PC-3 (cell line): Measurements from ENCODE around the gene STK39. TPM values are rescaled to one million over a fixed set of nuclear protein-coding genes. Genes with fewer than 3 reads are reported as not detected.
A peak's percentile ranks its signal among the peaks of the same experiment; 100 is the strongest.

ENCODE experiments used
- ATAC-seq: fragments of 200-7000 bp; cut with Tn5 transposase; 2 replicates; pipeline ENCODE4 v1.9.1; 2020; ENCODE audit warnings: mild to moderate bottlenecking, moderate library complexity
- BruUV-seq: library from RNA; stranded (reverse); fragments of 400-500 nt; replicated peaks from 2 replicates; lab custom pipeline; 2021; lab: Mats Ljungman, UMichigan
- CTCF ChIA-PET: fragments of 300-600 bp; sonication (Branson Sonifier 250); formaldehyde crosslinking; loops from one replicate; lab custom pipeline; 2022; ENCODE audit warnings: antibody characterized with exemption; lab: Charles Lee
- POLR2A ChIA-PET: fragments of 300-600 bp; sonication (Branson Sonifier 250); formaldehyde crosslinking; loops from one replicate; lab custom pipeline; 2022; ENCODE audit warnings: antibody characterized with exemption; ENCODE audit not compliant: unreplicated experiment; lab: Charles Lee
- DNase-seq: peaks from one replicate; pipeline ENCODE4 v3.0.0-alpha.2; 2015
- H2AFZ ChIP-seq: fragments of 300-600 bp; sonication (generic); 2 replicates; pipeline ENCODE4 v1.6.0; 2016; ENCODE audit warnings: antibody characterized with exemption, low read length
- H3F3A ChIP-seq: fragments of 300-600 bp; sonication (generic); one replicate; pipeline ENCODE4 v1.6.0; 2017; ENCODE audit warnings: antibody characterized with exemption, low read length, control low read depth, mild to moderate bottlenecking; ENCODE audit not compliant: unreplicated experiment
- H3K27ac ChIP-seq: fragments of 300-600 bp; sonication (generic); 2 replicates; pipeline ENCODE4 v1.5.1; 2016; ENCODE audit warnings: mild to moderate bottlenecking, low read length
- H3K27me3 ChIP-seq: fragments of 300-600 bp; sonication (generic); 2 replicates; pipeline ENCODE4 v1.6.1; 2016; ENCODE audit warnings: low read length, mixed read lengths
- H3K36me3 ChIP-seq: fragments of 300-600 bp; sonication (generic); 2 replicates; pipeline ENCODE4 v1.6.1; 2016; ENCODE audit warnings: low read depth, mixed run types, low read length, mixed read lengths
- H3K4me1 ChIP-seq: fragments of 300-600 bp; sonication (generic); 2 replicates; pipeline ENCODE4 v1.5.1; 2016; ENCODE audit warnings: low read length; ENCODE audit not compliant: insufficient read depth
- H3K4me2 ChIP-seq: fragments of 300-600 bp; sonication (generic); 2 replicates; pipeline ENCODE4 v1.6.0; 2016; ENCODE audit warnings: low read length
- H3K4me3 ChIP-seq: fragments of 300-600 bp; sonication (generic); 2 replicates; pipeline ENCODE4 v1.5.1; 2016; ENCODE audit warnings: mild to moderate bottlenecking, low read length, mixed read lengths
- H3K79me2 ChIP-seq: fragments of 300-600 bp; sonication (generic); 2 replicates; pipeline ENCODE4 v1.6.1; 2017; ENCODE audit warnings: low read length, mixed read lengths
- H3K9ac ChIP-seq: fragments of 300-600 bp; sonication (generic); 2 replicates; pipeline ENCODE4 v1.6.0; 2016; ENCODE audit warnings: mild to moderate bottlenecking, low read length
- H3K9me2 ChIP-seq: fragments of 300-600 bp; sonication (generic); replicated peaks from 2 replicates; pipeline ENCODE4 v1.6.1; 2016; ENCODE audit warnings: mixed run types, low read length, mixed read lengths
- H3K9me3 ChIP-seq: fragments of 300-600 bp; sonication (generic); 2 replicates; pipeline ENCODE4 v1.6.1; 2016; ENCODE audit warnings: low read length, mixed read lengths
- H4K20me1 ChIP-seq: fragments of 300-600 bp; sonication (generic); 2 replicates; pipeline ENCODE4 v1.6.1; 2016; ENCODE audit warnings: low read length, mixed read lengths
- CTCF ChIP-seq: fragments of 300-600 bp; sonication (generic); conservative IDR thresholded peaks from 2 replicates; pipeline ENCODE4 v1.5.1; 2017; ENCODE audit warnings: antibody characterized with exemption, low read depth, mild to moderate bottlenecking, low read length
- EZH2 ChIP-seq: fragments of 300-600 bp; sonication (generic); IDR thresholded peaks from one replicate; pipeline ENCODE4 v1.6.1; 2017; ENCODE audit warnings: antibody characterized with exemption, mild to moderate bottlenecking, low read length; ENCODE audit not compliant: unreplicated experiment
- EZH2phosphoT487 ChIP-seq: fragments of 300-600 bp; sonication (generic); IDR thresholded peaks from 2 replicates; pipeline ENCODE4 v1.6.1; 2018; ENCODE audit warnings: mild to moderate bottlenecking, antibody characterized with exemption, low read length, borderline replicate concordance
- intact Hi-C: fragments of 100-400 bp; cut with micrococcal nuclease; formaldehyde crosslinking; loops from 2 replicates; pipeline ENCODE4 v1.9.0; 2023
- total RNA-seq: library from RNA; depleted of rRNA; stranded (reverse); fragments of >200 nt; gene quantifications from 2 replicates; pipeline ENCODE4 v1.2.3, GENCODE V29; 2014

STK39 gene
- total RNA-seq, 1 experiment from 2014 or later = 17.9 TPM

GRCh38 chr2:168182550-168183249 is 64.7 kb downstream of the STK39 start:
- H2AFZ ChIP-seq = no peak overlapping the region
- H3F3A ChIP-seq = no peaks in the 10 kb centered on the region
- peaks cover 7% of the 10 kb centered on the region; the same call in 1 of the 2 replicates for H3K36me3 ChIP-seq
- peak; percentile 80 for DNase-seq
- no peak overlapping the region for H3K9ac ChIP-seq
- intact Hi-C loops = no loop called here
- no peak overlapping the region for H3K4me3 ChIP-seq
- H3K4me1 ChIP-seq = peaks cover 54% of the 10 kb centered on the region
- BruUV-seq = no TSS peak
- no peaks in the 10 kb centered on the region for H3K9me2 ChIP-seq
- no peaks in the 10 kb centered on the region for H3K27me3 ChIP-seq
- H3K27ac ChIP-seq = peak overlapping the region; percentile 66
- H3K79me2 ChIP-seq = peaks cover 73% of the 10 kb centered on the region
- H4K20me1 ChIP-seq = no peaks in the 10 kb centered on the region
- peak overlapping the region; percentile 55 for H3K4me2 ChIP-seq
- TF ChIP-seq CTCF (no peak), EZH2phosphoT487 (no peak), EZH2 (no peak)
- H3K9me3 ChIP-seq = no peaks in the 10 kb centered on the region
- ATAC-seq = peak; percentile 42
- ChIA-PET POLR2A (no interaction called here), CTCF (no interaction called here)

GRCh38 chr2:168181825-168182224 is 65.6 kb downstream of the STK39 start:
- TF ChIP-seq CTCF (no peak), EZH2phosphoT487 (no peak), EZH2 (no peak)
- intact Hi-C loops = no loop called here
- peaks cover 7% of the 10 kb centered on the region; the same call in 1 of the 2 replicates for H3K36me3 ChIP-seq
- no peaks in the 10 kb centered on the region for H3K9me2 ChIP-seq
- H3K27me3 ChIP-seq = no peaks in the 10 kb centered on the region
- ChIA-PET POLR2A (no interaction called here), CTCF (no interaction called here)
- no peak overlapping the region for H3K4me2 ChIP-seq
- H3K9me3 ChIP-seq = no peaks in the 10 kb centered on the region
- H3K79me2 ChIP-seq = peaks cover 75% of the 10 kb centered on the region
- H3K4me3 ChIP-seq = no peak overlapping the region
- peaks cover 54% of the 10 kb centered on the region for H3K4me1 ChIP-seq
- DNase-seq (peak; percentile 52), ATAC-seq (no peak)
- H4K20me1 ChIP-seq = no peaks in the 10 kb centered on the region
- no peak overlapping the region; the same call in 1 of the 2 replicates for H3K27ac ChIP-seq
- no peak overlapping the region for H2AFZ ChIP-seq
- no peak overlapping the region for H3K9ac ChIP-seq
- H3F3A ChIP-seq = no peaks in the 10 kb centered on the region
- BruUV-seq = no TSS peak

GRCh38 chr2:168180914-168181313 is 66.5 kb downstream of the STK39 start:
- no peak overlapping the region; the same call in 1 of the 2 replicates for H3K4me2 ChIP-seq
- peaks cover 75% of the 10 kb centered on the region for H3K79me2 ChIP-seq
- no peak overlapping the region for H3K9ac ChIP-seq
- no peak overlapping the region for H2AFZ ChIP-seq
- H3K4me1 ChIP-seq = peaks cover 51% of the 10 kb centered on the region
- TF ChIP-seq CTCF (no peak), EZH2 (no peak), EZH2phosphoT487 (no peak)
- no peaks in the 10 kb centered on the region for H3K9me3 ChIP-seq
- BruUV-seq = no TSS peak
- H4K20me1 ChIP-seq = no peaks in the 10 kb centered on the region
- H3K27ac ChIP-seq = no peak overlapping the region
- ATAC-seq (no peak), DNase-seq (peak; percentile 41)
- no peaks in the 10 kb centered on the region for H3F3A ChIP-seq
- H3K9me2 ChIP-seq = no peaks in the 10 kb centered on the region
- ChIA-PET CTCF (interaction anchor here (0.6 kb wide), 1 partner anchor 1401 kb away, joined by 3 read pairs; no protein-coding TSS in a partner anchor), POLR2A (no interaction called here)
- intact Hi-C loops = no loop called here
- H3K36me3 ChIP-seq = peaks cover 7% of the 10 kb centered on the region; the same call in 1 of the 2 replicates
- no peak overlapping the region for H3K4me3 ChIP-seq
- H3K27me3 ChIP-seq = no peaks in the 10 kb centered on the region
